ENCODE results near the gene AGAP1. TPM values are rescaled to one million over a fixed set of nuclear protein-coding genes. Genes with fewer than 3 reads are reported as not detected.
A peak's percentile ranks its signal among the peaks of the same experiment; 100 is the strongest.

AGAP1 gene
- total and polyA plus RNA-seq, 11 donors, result 5.9 to 21.6 (median 18.9) TPM

DNA sequence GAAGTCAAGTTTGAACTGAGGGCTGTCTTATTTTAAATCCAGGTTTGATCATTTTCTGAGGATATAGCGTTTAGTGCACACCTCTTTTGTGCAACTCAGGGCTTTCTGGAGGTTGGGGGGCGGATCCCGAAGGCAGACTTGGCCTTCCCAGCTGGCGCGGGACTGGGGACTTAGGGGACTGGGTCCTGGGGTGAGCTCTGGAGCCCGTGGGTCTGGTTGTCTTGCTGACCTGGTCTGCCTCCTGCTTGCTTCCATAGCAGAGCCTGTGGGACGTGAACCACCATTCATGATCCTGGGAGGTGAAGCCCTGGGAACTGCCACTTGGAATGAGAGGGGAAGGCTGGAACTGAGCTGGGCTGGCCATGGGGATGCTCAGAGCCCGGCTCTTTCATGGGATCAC lies 63.1 kb downstream of the AGAP1 start:
- no peaks in the 10 kb centered on the region for H3K27me3 ChIP-seq
- no peak for ATAC-seq
- H3K4me3 ChIP-seq, result no peak overlapping the region
- DNase-seq, result no peak
- H3K36me3 ChIP-seq, result no peaks in the 10 kb centered on the region
- TF ChIP-seq POLR2A (IDR thresholded peaks at IDR 0.05) (no peak), CTCF (IDR thresholded peaks at IDR 0.05) (no peak)
- WGBS, 4 donors, result 96 to 99% (median 97%) methylated on average over 8 of the region's 8 CpGs
- H3K9me3 ChIP-seq, result no peaks in the 10 kb centered on the region
- intact Hi-C loops (cut with DNase I), result loop anchor here in 1 of 10 donors (10.0 kb wide), 1 partner anchor 62 kb away; the partner anchor contains the start of gene AGAP1
- H3K27ac ChIP-seq, result no peak overlapping the region
- H3K4me1 ChIP-seq, result peaks cover 0 to 32% (median 10%) of the 10 kb centered on the region in 12 donors

- Histone ChIP-seq H3K36me3 (no peaks in the 10 kb centered on the region), H3K27ac (peak overlapping the region in 1 of 12 donors; percentile 9), H3K4me3 (no peak overlapping the region), H3K27me3 (no peaks in the 10 kb centered on the region), H3K4me1 (peaks cover 0 to 26% (median 3%) of the 10 kb centered on the region in 12 donors), H3K9me3 (no peaks in the 10 kb centered on the region)
- intact Hi-C loops (cut with DNase I), result loop anchor here in 1 of 10 donors (10.0 kb wide), 1 partner anchor 63 kb away; the partner anchor contains the start of gene AGAP1
- TF ChIP-seq CTCF (IDR thresholded peaks at IDR 0.05) (no peak), POLR2A (IDR thresholded peaks at IDR 0.05) (no peak)
- no peak for ATAC-seq
- DNase-seq, result no peak
- WGBS, 4 donors, result 93 to 97% (median 96%) methylated on average over 9 of the region's 9 CpGs
Observed at GRCh38 chr2:235557903-235558302, 64.1 kb downstream of the AGAP1 start.

DNA sequence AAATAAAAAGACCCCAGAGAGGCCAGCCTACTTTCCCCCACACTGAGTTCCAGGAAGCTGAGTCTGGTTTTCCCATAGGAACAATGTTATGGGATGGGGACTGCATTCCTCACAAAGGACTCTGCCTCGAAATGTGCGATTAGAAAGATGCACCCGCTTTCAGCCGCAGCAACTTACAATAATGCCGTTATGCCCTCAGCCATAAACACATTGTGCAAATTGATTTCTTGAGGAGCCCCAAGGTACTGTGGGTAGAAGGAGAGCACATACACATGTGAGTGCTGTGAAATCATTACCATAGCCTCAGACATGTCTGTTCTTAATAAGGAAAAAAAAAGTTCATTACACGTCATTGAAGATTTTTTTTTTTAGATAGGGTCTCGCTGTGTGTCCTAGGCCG lies 64.7 kb downstream of the AGAP1 start:
- H3K27me3 ChIP-seq, result no peaks in the 10 kb centered on the region
- 80 to 86% (median 84%) methylated on average over 8 of the region's 8 CpGs for WGBS, 4 donors
- peaks cover 0 to 26% (median 8%) of the 10 kb centered on the region in 12 donors for H3K4me1 ChIP-seq
- intact Hi-C loops (cut with DNase I), result loop anchor here in 1 of 10 donors (10.0 kb wide), 1 partner anchor 64 kb away; the partner anchor contains the start of gene AGAP1
- H3K4me3 ChIP-seq, result no peak overlapping the region
- no peaks in the 10 kb centered on the region for H3K36me3 ChIP-seq
- no peaks in the 10 kb centered on the region for H3K9me3 ChIP-seq
- no peak for TF ChIP-seq CTCF (IDR thresholded peaks at IDR 0.05)
- DNase-seq (no peak), ATAC-seq (peak in 1 of 4 donors; percentile 19)
- no peak overlapping the region for H3K27ac ChIP-seq

GRCh38 chr2:235560345-235560744 lies 66.5 kb downstream of the AGAP1 start:
- intact Hi-C loops (cut with DNase I), result no loop called here
- ATAC-seq (no peak), DNase-seq (no peak)
- WGBS, 4 donors, result 95 to 97% (median 96%) methylated on average over 6 of the region's 6 CpGs
- TF ChIP-seq POLR2A (IDR thresholded peaks at IDR 0.05) (no peak), CTCF (IDR thresholded peaks at IDR 0.05) (no peak)
- H3K4me1 ChIP-seq, result peaks cover 0 to 34% (median 18%) of the 10 kb centered on the region in 12 donors
- H3K36me3 ChIP-seq, result no peaks in the 10 kb centered on the region
- no peaks in the 10 kb centered on the region for H3K9me3 ChIP-seq
- no peak overlapping the region for H3K27ac ChIP-seq
- no peak overlapping the region for H3K4me3 ChIP-seq
- no peaks in the 10 kb centered on the region for H3K27me3 ChIP-seq

Measured in heart left ventricle (tissue), 16 donors.